Measurements from ENCODE around the gene NFATC1. TPM values are rescaled to one million over a fixed set of nuclear protein-coding genes. Genes with fewer than 3 reads are reported as not detected.

NFATC1 gene
- total RNA-seq, 1 donor from 2014 or later = 64.1 TPM

GRCh38 chr18:79577451-79578395 is 182.0 kb downstream of the NFATC1 start:
- Histone ChIP-seq H3K9me3 (peaks cover 7 to 14% of the 10 kb centered on the region in 2 donors), H3K4me1 (peaks cover 8 to 18% of the 10 kb centered on the region in 2 donors), H3K4me3 (no peak overlapping the region), H3K36me3 (no peaks in the 10 kb centered on the region), H3K27ac (peak overlapping the region in 1 of 2 donors; percentile 47), H3K27me3 (no peaks in the 10 kb centered on the region)
- TF ChIP-seq CTCF (IDR thresholded peaks at IDR 0.05) = no peak
- intact Hi-C loops (cut with DNase I) = no loop called here
- peak in 1 of 2 donors; percentile 61 for DNase-seq (ENCODE audit: low spot score in 2 of 2)

GRCh38 chr18:79578396-79579260 is 182.9 kb downstream of the NFATC1 start:
- peaks cover 0 to 5% of the 10 kb centered on the region in 2 donors for H3K9me3 ChIP-seq
- DNase-seq (ENCODE audit: low spot score in 2 of 2) = peak in 1 of 2 donors; percentile 62
- intact Hi-C loops (cut with DNase I) = no loop called here
- H3K36me3 ChIP-seq = no peaks in the 10 kb centered on the region
- no peak overlapping the region for H3K4me3 ChIP-seq
- peaks cover 8 to 18% of the 10 kb centered on the region in 2 donors for H3K4me1 ChIP-seq
- TF ChIP-seq CTCF (IDR thresholded peaks at IDR 0.05) = no peak
- no peak overlapping the region for H3K27ac ChIP-seq
- no peaks in the 10 kb centered on the region for H3K27me3 ChIP-seq

Measured in ascending aorta (tissue), 2 donors.